NCI-H2171 treated with DMSO at 0.1 percent for 48 hours (cell line): ENCODE results near the gene SETD3.

ENCODE experiments used
- DNase-seq: peaks from one replicate; lab custom pipeline; 2025; lab: John Stamatoyannopoulos, UW

SETD3 gene

DNA sequence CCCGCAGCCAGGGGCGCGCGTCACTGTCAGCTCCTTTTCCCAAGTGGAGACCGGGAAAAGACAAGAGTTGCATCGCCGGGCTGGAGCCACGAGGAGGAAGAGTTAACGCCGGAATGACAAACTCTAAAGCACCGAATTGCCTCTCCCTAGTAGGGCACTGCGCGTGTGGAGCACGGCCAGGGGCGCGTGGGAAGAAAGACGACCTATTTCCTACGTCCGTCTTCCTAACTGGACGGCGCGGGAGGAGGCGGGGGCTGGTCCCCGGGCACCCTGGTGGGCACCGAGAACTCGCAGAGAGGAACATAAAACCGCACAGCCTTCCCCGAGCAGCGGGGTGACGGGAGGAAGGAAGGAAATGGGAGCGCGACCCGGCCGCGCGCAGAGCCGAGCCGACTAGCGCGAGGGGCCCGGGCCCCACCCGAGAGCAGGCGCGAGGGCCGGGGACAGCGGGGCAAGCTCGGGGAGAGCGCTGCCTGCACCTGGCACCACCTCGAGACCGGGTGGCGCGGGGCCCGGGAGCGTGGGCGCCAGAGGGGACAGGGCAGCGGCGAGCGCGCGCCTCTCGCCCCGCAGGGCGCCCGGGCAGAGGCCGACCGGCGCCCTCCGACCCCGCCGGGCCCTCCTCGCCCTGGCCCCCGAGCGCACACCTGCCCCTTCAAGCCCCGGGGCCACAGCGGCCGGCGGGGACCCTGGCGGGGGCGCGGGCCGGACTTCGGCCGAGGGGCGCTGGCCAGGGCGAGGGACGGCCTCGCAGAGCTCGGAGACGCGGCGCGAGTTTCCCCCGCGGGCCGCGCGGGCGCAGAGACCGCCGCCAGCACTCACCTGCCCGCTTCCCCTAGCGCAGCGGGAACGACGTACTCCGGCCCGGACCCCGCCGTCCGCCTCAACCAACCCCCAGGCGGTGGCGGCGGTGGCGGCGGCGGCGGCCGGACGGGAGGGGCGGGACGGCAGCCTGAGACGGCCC is at the start of gene SETD3:
Gene SETD3, minus strand, starts transcription at position 954 of the 964 bp plus-strand sequence. CDS start 15,054 bp downstream, outside the sequence.
- DNase-seq, result peak; percentile 48

DNA sequence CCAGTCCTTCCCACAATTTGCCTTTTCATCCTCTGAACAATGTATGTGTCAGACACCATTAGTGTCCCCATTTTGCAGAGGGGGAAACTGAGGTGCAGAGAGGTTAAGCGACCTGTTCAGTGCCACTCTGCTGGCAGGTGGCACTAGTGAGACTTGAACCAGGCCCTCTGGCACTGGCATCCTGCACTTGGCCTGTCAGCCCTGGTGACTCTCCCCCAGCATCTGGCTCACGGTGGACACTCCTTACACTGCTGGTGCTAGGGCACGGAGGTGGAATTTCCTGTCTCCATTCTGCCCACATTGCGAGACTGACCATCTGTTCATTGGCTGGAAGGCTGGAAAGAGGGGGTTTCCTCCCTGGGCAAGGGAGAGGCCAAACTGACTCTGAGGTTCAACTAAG is 49.2 kb upstream of the SETD3 start:
- no peak for DNase-seq

DNA sequence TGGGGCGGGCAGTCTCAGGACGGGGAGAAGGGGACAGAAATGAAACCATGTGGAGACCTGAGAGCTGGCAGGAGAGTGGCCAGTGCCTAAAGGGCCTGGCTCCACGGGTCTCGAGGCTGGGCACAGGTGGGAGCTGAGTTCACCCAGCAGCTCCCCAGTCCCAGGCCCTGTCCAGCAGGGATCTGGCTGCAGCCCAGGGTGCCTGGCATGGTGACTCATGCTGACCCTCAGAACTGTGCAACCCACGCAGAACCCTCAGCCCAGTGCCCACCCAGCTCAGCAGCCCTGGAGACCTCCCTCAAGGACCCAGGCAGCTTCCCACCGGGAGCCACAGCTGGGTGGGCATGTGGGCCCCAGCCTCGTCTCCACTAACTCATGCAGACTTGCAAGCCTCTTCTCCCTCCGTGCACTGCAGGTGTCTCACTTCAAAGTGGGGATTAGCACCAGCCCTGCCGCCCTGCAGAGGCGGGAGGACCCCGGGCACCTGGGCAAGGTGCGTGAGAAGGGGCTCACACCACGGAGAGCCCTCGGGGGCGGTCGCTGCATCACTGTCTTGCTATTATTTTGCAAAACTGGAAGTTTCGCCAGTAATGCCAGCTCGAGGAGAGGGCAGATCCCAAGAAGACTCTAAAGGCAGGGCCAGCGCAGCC is 46.9 kb upstream of the SETD3 start:
- DNase-seq, result no peak

DNA sequence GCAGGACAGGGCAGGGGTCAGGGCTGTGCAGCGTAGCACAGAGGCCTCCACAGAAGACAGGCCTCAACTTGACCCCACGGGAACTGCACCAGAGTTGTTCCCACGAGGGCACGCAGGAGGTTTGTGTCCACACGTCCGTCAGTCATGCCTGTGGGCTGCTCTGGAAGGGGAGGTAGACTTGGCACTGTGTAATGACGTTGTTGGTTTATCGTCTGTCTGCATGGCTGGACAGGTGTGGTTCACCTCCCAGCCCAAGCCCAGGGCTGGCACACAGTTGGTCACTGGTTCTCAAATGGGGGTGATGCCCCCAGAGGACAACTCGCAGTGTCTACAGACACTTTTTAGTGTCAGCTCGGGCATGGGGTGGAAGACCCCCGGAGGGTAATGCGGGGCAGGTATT is 46.4 kb upstream of the SETD3 start:
- DNase-seq, result no peak

DNA sequence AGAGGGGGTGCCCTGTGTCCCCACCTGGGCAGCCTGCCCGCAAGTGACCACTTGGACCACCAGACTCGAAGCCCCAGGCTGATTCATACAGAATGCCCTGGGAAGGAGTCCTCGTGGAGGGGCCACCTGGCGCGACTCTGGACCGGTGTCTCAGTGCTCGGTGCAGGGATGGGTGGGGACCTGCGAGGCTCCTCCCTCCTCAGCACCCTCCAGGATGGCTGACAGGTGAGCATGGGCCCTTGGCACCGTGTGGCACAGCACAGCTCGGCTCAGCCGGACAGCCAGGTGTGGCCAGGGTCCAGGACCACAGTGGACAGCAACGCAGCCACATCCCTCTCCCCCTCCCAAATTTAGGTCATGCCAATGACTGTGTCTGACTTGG is 45.0 kb upstream of the SETD3 start:
- no peak for DNase-seq

DNA sequence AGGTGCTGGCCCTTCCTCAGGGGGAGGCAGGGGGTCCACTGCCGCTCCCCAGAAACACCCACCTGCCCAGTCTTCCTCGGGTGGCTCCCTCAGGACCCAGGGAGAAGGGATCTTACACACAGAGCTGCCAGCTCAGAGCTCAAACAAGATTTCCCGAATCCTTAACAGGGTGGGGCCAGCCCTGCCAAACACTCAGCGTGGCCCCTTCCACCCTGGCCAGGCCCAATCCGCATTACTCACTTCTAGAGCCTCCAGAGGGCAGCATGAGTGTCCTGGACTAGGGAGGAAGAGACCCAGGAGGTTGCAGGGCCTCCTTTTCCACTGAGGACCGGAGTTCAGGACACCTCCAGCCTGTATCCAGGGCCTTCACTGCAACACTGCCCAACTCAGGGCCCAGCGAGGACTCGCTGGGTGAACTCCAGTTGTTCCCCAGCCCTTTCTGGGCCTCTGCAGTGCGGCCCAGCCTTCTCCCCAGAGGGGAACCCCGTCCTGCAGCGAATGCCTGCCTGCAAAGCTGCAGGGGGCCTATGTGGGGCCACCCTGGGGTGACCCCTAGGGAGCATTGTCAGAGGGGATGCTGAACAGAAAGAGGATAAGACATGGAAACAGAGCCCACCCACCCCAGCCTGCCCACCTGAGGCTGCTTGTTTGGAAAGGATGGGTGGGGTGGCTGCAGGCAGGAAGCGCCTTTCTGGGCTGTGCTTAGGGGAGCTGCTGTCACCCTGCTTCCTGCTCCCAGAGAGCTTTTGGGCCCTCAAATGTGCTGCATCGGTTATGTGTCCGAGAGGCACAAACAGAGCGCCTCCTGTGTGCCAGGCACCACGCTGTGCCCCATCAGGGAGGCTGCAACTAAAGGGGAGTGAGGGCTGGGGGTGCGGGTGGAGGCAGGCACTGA is 44.4 kb upstream of the SETD3 start:
- no peak for DNase-seq

DNA sequence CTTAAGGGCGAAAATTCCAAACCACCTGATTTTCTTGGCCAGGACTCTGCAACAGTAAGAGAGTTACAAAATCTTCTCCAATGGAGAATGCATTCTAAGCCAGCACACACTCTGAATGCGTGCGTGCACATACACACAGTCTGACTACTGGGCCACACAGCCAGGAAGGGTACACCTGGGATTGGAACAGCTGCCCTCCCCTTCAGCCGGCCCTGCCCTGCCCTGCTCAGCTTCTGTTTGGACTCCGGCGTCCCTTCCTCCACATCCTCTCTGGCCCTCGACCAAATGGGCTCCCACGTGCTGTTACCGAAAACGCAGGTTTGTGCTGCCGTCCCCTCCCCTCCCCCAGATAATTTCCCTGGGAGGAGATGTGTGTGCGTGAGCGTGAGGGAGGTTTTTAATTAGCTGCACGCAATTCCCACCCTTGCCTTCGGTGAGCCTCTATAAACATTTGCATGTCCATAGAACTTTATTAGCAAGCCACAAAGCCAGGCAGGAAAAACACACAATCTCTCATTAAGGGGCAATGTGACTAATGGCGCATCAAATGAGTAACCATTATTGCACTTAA is 43.5 kb upstream of the SETD3 start:
- no peak for DNase-seq

DNA sequence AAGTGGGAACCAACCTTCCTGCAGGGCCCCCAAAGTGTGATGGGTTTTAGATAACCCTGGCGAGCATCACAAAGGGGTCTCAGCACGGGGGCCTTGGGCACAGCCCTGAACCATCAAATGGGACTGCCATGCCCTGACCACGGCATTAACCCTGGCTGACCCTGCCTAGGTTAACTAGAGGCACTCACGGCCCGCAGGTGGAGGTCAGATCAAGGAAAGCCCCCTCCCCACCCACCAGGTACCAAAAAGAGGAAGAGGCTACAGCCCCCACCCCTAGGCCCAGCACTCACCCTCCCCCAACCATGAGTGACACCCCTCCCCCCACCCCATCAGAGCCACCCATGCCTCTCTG is 43.0 kb upstream of the SETD3 start:
- no peak for DNase-seq

DNA sequence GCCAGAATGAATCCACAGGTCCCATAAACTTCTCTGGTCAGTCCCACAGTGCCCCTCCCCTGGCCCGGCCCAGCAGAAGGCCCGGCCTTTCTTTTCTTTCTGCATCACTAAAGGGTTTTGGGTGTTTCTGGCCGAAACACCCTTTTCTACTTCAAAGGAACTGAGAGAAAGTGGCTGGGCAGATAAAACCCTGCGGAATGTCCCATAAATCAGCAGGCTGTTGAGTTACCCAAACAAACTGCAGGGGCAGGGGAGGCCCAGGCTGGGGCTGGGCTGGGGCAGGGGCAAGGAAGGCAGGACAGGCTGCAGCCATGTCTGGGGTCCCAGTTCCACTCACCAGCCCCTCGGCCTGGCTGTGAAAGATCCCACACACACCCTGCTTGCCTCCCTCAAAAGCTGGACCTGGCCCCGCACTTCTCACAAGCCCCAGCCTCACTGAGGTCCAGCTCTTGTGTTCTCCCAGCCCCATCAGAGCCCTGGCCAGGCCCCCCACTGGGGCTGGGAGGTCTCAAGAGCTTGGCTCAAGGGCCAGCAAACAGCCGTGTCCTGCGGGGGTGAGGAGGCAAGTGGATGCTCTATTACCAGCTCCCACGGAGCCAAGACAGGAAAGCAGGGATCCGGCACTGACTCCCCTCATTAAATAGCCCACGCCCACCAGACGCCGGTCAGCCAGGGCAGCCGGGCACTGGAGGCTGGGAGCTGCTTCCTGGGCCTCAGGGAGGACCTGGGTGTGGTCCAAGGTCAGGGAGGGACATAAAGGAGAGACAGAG is 42.5 kb upstream of the SETD3 start:
- no peak for DNase-seq

DNA sequence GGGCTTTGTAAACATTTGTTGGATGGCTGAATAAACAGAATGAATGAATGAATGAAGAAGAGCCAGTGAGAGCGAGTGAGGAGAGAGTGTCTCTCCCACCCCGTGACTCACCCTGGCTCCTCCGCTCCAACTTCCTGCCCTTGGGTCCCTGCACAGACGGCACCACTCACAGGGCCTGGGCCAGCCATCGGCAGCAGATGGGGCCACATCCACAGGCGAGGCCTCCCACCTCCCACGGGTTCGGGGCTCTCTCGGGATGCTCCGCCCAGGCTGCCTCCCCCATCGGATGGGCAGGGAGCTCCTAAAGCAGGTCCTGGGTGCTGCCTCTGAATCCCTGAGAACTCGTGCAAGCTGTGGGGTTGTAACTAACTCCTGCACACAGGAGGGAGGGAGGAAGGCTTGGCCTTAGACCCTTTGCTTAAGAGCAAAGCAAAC is 41.8 kb upstream of the SETD3 start:
- DNase-seq, result peak; percentile 36

DNA sequence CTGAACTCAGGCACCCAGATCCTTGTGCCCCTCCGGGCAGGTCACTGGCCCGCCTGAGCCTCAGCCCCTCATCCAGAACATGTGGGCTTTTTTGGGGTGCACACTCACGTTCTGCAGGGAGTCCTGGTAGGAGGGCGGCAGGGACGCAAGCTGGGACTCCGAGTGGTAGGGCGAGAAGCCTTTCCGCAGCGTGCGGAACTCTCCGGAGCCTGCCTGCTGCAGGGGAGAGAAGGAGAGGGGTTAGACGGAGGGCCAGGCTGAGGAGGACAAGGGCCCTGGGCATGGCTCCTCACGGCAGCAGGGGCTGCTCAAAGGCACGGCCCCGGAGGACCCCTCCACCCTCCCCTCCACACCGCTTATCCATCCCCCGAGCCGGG is 41.4 kb upstream of the SETD3 start:
- DNase-seq, result no peak

DNA sequence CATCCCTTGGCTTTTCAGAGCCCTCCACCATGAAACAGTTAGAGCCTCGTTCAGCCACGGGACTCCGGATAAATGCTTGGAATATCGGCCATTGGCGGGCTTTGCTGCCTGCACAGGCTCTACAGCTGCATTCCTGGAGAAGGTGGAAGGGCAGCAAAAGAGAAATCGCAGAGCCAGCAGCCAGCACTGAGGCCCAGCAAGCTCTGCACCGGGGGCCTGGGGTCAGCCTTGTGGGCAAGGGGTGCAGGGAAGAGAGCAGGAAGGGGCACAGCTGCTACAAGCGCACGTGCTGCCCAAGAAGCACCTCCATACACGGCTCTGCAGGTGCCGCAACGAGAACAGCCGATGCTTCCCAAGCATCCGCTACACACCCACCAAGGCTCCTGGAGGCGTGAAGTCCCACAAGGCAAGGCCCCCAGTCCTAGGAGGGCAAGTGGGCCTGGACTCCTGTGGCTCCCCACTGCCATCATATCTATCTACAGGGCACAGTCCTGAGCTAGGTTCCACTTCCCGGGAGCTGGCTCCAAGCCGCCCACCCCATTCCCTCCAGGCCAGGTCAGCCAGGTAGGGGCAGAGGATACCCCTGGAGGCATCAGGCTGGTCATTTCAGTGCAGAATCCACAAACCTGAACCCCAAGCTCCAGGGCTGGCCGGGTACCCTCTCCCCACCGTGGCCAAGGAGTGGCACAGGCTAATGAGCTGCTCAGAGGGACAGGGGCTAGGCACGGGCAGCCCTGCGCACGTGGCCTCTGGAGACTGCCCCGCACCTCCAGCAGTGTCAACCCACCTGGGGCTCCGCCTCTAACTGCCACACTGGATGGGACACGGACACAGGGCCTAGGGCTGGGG is 40.7 kb upstream of the SETD3 start:
- DNase-seq, result no peak

DNA sequence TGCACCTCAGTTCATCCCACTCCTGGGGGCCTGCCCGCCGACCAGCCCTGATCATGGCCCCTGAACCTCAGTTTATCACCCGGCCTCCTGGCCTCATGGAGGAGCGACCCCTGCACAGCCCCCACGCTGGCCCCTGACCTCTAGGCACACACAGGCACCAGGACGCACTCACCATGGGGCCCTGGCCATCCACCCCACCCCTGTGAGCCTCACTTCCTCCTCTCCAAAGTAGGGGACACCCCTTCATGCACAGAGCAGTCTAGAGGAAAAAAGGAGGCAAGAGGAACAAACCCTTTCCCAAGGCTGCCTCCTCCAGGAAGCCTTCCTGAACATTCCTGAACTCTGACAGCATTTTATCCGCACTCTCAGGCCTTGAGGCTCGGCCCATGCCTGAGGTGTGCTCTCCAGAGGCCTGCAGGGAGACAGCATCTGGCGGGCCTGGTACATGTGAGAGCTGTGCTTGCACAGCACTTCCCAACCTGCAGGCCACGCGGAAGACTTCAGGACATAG is 40.0 kb upstream of the SETD3 start:
- DNase-seq, result no peak

DNA sequence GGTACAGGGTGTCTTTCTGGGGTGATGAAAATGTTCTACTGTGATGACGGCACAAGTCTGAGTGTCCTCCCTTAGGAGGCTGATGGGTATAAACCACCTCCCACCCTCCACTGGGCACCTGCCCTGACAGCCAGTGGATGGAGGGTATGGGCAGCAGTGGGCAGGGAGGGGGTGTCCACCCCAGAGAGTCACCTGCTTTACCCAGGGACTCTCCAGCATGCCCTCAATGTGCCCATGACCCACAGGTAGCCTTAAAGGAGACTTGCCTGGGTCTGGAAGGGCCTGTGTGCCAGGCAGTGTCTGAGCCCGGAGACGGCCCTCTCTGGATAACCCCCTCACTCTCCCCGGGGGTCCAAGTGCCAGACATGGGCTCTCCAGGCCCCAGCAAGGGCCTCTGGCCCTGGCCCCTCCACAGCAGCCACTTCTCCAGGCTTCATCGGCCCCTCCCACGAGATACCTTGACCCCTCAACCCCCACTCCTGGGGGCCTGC is 39.3 kb upstream of the SETD3 start:
- no peak for DNase-seq

DNA sequence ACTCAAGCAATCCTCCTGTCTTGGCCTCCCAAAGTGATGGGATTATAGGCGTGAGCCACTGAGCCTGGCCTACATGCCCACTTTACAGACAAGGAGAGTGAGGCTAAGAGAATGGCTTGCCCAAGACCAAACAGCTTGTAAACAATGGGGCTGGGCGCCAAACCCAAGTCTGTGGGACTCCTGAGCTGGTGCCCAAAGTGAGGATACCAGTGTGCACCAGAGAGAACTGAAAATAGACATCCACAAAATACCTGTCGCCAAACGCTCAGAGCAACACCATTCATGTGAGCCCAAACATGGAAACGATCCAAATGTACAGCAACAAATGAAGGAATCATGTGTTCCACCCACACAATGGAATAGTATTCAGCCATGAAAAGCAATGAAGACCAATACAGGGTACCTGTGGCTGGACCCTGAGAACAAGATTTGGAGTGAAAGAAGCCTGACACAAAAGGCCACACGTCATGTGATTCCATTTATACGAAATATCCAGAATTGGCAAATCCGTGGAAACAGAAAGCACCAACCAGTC is 38.8 kb upstream of the SETD3 start:
- DNase-seq, result no peak

DNA sequence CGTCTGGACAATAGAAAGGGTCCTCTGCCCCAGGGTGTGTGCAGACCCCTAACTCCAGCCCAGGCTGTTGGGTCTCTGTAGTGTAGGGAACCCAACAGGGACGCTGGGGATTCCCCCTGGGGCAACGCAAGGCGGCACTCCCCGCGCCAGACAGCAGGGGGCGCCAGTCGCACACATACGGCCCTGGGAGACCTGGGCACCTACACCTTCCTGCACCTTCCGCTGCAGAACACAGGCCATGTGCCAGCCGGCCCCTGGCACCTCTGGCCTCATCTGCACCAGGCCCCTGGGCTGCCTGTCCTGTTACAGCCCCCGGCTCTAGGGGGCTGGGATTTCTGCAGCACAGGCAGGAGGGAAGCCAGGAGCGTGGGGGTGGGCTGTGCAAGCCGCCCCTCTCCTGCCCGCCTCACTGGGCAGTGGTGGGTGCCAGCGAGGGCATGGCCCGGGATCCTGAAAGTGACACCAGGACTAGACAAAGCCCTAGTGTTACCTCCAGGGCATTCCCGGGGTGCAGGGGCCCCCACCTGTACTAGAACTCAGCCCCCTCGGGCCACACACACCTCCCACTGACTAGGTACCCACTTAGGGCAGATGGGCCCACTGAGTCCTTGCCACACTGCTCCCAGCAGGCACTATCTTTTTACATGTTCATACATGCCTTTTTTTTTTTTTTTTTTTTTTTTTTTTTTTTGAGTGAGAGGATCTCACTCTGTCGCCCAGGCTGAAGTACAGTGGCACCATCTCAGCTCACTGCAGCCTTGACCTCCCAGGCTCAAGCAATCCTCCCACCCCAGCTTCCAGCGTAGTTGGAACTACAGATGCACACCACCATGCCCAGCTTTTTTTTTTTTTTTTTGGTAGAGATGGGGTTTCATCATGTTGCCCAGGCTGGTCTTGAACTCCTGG is 38.0 kb upstream of the SETD3 start:
- peak; percentile 64 for DNase-seq

DNA sequence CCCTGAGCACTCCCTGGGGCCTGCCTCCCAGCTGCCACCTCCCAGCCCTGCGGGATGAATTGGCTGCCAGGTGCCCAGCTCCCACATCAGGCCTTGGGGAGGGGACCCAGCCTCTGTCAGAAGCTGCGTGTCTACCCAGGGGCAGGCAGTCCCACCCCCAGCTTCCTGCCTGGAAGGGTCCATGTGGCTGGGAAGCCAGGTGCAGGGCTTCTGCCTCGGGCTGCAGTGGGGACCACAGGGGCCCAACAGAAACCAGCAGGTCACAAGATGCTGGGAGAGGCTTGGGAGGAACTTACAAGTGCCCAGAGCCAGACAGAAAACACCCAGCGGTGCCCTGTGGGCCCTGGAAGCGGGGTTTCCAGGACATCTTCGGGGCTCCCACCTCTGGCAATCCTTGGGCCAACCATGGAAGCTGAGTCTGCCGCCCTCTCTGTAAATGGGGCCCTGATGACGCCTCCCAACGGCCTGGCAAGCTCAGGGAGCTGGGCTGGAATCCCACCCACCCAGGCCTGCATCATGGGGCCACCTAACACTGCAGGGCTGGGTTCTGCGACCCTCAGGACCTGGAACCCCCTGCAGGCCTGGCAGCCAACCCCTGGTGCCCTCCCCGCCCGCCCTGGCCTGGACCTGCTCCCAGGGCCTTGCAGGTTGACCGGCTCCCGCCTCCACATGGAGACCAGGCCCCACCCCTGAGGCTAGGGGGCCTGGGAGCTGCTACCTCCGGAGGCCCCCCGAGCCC is 37.2 kb upstream of the SETD3 start:
- DNase-seq, result no peak
